H1 (cell line): Measurements from ENCODE around the gene HACD3. TPM values are rescaled to one million over a fixed set of nuclear protein-coding genes. Genes with fewer than 3 reads are reported as not detected.

ENCODE experiments used
- CTCF ChIA-PET: fragments of 300-600 bp; sonication (Branson Sonifier 250); formaldehyde crosslinking; loops from one replicate; lab custom pipeline; 2021; ENCODE audit not compliant: partially characterized antibody; lab: Charles Lee
- POLR2A ChIA-PET: fragments of 300-600 bp; sonication (Branson Sonifier 250); formaldehyde crosslinking; loops from one replicate; lab custom pipeline; 2021; ENCODE audit warnings: inconsistent platforms; ENCODE audit not compliant: partially characterized antibody; lab: Charles Lee
- DNase-seq, 2 experiments: peaks; one replicate each; pipeline versions ENCODE4 v3.0.0 to v3.0.0-alpha.2; 2010 to 2022; ENCODE audit warnings: low spot score in 2 of 2, low read depth in 1 of 2, mixed read lengths in 1 of 2
- FAIRE-seq: peaks from 2 replicates; lab custom pipeline; 2011; peaks lifted over from hg19 to GRCh38; lab: Jason Lieb, UNC
- H2AFZ ChIP-seq: 2 replicates; pipeline ENCODE4 v1.8.1; 2012; ENCODE audit warnings: low read length, inconsistent platforms
- H2AK5ac ChIP-seq: 2 replicates; pipeline ENCODE4 v1.6.1; 2013; ENCODE audit warnings: low read depth, low read length
- H2BK120ac ChIP-seq: replicated peaks from 2 replicates; pipeline ENCODE3; 2013; ENCODE audit warnings: low read depth, low read length, inconsistent platforms
- H2BK12ac ChIP-seq: 2 replicates; pipeline ENCODE4 v1.6.1; 2013; ENCODE audit warnings: low read depth, low read length
- H2BK15ac ChIP-seq: 2 replicates; pipeline ENCODE4 v1.6.1; 2013; ENCODE audit warnings: low read length
- H2BK20ac ChIP-seq: 2 replicates; pipeline ENCODE4 v1.6.1; 2013; ENCODE audit warnings: low read length
- H2BK5ac ChIP-seq: 2 replicates; pipeline ENCODE4 v1.6.1; 2013; ENCODE audit warnings: low read depth, low read length
- H3K14ac ChIP-seq: 2 replicates; pipeline ENCODE4 v1.6.1; 2013; ENCODE audit warnings: inconsistent platforms; ENCODE audit not compliant: insufficient read length
- H3K18ac ChIP-seq: 2 replicates; pipeline ENCODE4 v1.6.1; 2013; ENCODE audit warnings: low read length; ENCODE audit errors: extremely low read depth
- H3K23ac ChIP-seq: 2 replicates; pipeline ENCODE4 v1.6.1; 2013; ENCODE audit warnings: inconsistent platforms; ENCODE audit not compliant: insufficient read length
- H3K23me2 ChIP-seq: 2 replicates; pipeline ENCODE4 v1.6.1; 2013; ENCODE audit warnings: low read depth, low read length
- H3K27ac ChIP-seq: 2 replicates; pipeline ENCODE4 v1.6.1; 2011; ENCODE audit warnings: low read depth, low read length, inconsistent platforms
- H3K27me3 ChIP-seq, 4 experiments: replicated peaks in 1 of 4; 1 replicate in 1 of 4; 2 replicates in 3 of 4; pipeline versions ENCODE4 v1.6.1 to v1.8.1; 2011 to 2013; ENCODE audit warnings: low read length in 3 of 4, mild to moderate bottlenecking in 3 of 4, inconsistent platforms in 2 of 4, mixed read lengths in 2 of 4, moderate library complexity in 1 of 4; ENCODE audit not compliant: control insufficient read depth in 3 of 4, insufficient read depth in 3 of 4; ENCODE audit errors: extremely low read depth in 1 of 4
- H3K36me3 ChIP-seq, 4 experiments: 2 replicates each; pipeline versions ENCODE4 v1.6.1 to v1.8.1; 2011 to 2013; ENCODE audit warnings: mild to moderate bottlenecking in 4 of 4, low read length in 3 of 4, moderate library complexity in 2 of 4, control low read depth in 1 of 4, inconsistent platforms in 1 of 4; ENCODE audit not compliant: insufficient read depth in 4 of 4, control insufficient read depth in 2 of 4
- H3K4ac ChIP-seq: replicated peaks from 2 replicates; pipeline ENCODE3; 2013; ENCODE audit warnings: low read length, low read depth, mixed read lengths, inconsistent platforms; ENCODE audit not compliant: insufficient read length
- H3K4me1 ChIP-seq, 4 experiments: replicated peaks in 1 of 4; 1 replicate in 1 of 4; 2 replicates in 3 of 4; pipeline versions ENCODE4 v1.6.1 to v1.8.1; 2011 to 2013; ENCODE audit warnings: low read length in 3 of 4, inconsistent platforms in 2 of 4, mixed read lengths in 1 of 4; ENCODE audit not compliant: insufficient read depth in 4 of 4, control insufficient read depth in 3 of 4
- H3K4me2 ChIP-seq, 2 experiments: 2 replicates each; pipeline versions ENCODE4 v1.6.1 to v1.8.1; 2011 to 2013; ENCODE audit warnings: low read depth in 2 of 2, low read length in 2 of 2, control low read depth in 1 of 2, inconsistent platforms in 1 of 2, mild to moderate bottlenecking in 1 of 2; ENCODE audit not compliant: insufficient read depth in 1 of 2
- H3K4me3 ChIP-seq, 4 experiments: fragments of 200-600, 300-600 bp in 1 of 4; sonication (generic), shearing (Covaris generic), sonication (Bioruptor Twin) in 1 of 4; 2 replicates each; pipeline versions ENCODE4 v1.5.1 to v1.8.1; 2011 to 2016; ENCODE audit warnings: low read length in 4 of 4, low read depth in 3 of 4, control low read depth in 2 of 4, inconsistent platforms in 2 of 4, mild to moderate bottlenecking in 2 of 4, mixed read lengths in 1 of 4, moderate library complexity in 1 of 4; ENCODE audit not compliant: insufficient read depth in 2 of 4; ENCODE audit errors: extremely low read depth in 1 of 4
- H3K56ac ChIP-seq: replicated peaks from 2 replicates; pipeline ENCODE3; 2013; ENCODE audit warnings: low read depth, mild to moderate bottlenecking, mixed read lengths, low read length, inconsistent platforms; ENCODE audit not compliant: insufficient read length
- H3K79me1 ChIP-seq: 2 replicates; pipeline ENCODE4 v1.6.1; 2013; ENCODE audit warnings: low read depth, low read length, control low read depth
- H3K79me2 ChIP-seq, 2 experiments: 2 replicates each; pipeline versions ENCODE4 v1.6.1 to v1.8.1; 2012 to 2013; ENCODE audit warnings: low read length in 2 of 2, mild to moderate bottlenecking in 2 of 2, inconsistent platforms in 1 of 2; ENCODE audit not compliant: insufficient read depth in 2 of 2, control insufficient read depth in 1 of 2
- H3K9ac ChIP-seq, 4 experiments: replicated peaks in 1 of 4; 1 replicate in 1 of 4; 2 replicates in 3 of 4; pipeline versions ENCODE4 v1.6.1 to v1.8.1; 2011 to 2013; ENCODE audit warnings: low read depth in 3 of 4, low read length in 3 of 4, control low read depth in 2 of 4, mild to moderate bottlenecking in 2 of 4, moderate library complexity in 2 of 4, inconsistent platforms in 1 of 4; ENCODE audit errors: extremely low read depth in 1 of 4
- H3K9me3 ChIP-seq, 2 experiments: 2 replicates each; pipeline versions ENCODE4 v1.6.1 to v1.8.1; 2012 to 2013; ENCODE audit warnings: mild to moderate bottlenecking in 2 of 2, moderate library complexity in 2 of 2, control low read depth in 1 of 2, inconsistent platforms in 1 of 2, low read depth in 1 of 2, low read length in 1 of 2, mixed read lengths in 1 of 2; ENCODE audit not compliant: insufficient read depth in 2 of 2
- H4K20me1 ChIP-seq, 2 experiments: replicated peaks in 1 of 2; 2 replicates each; pipeline versions ENCODE3 to v1.8.1; 2011 to 2013; ENCODE audit warnings: inconsistent platforms in 2 of 2, low read length in 2 of 2, mild to moderate bottlenecking in 1 of 2; ENCODE audit not compliant: insufficient read depth in 2 of 2, control insufficient read depth in 1 of 2
- H4K5ac ChIP-seq: 2 replicates; pipeline ENCODE4 v1.6.1; 2013; ENCODE audit warnings: low read length, low read depth, mixed read lengths, inconsistent platforms; ENCODE audit not compliant: insufficient read length
- H4K8ac ChIP-seq: 2 replicates; pipeline ENCODE4 v1.8.0; 2013; ENCODE audit warnings: mild to moderate bottlenecking, moderate library complexity, low read length, inconsistent platforms; ENCODE audit not compliant: insufficient read depth; ENCODE audit errors: extremely low read depth
- H4K91ac ChIP-seq: replicated peaks from 2 replicates; pipeline ENCODE3; 2013; ENCODE audit warnings: low read length, mixed read lengths, inconsistent platforms; ENCODE audit not compliant: insufficient read length
- ATF2 ChIP-seq: IDR thresholded peaks from 2 replicates; pipeline ENCODE4 v1.6.1; 2012; ENCODE audit warnings: low read length, inconsistent platforms
- ATF3 ChIP-seq: IDR thresholded peaks from 2 replicates; pipeline ENCODE4 v1.6.1; 2011; ENCODE audit warnings: low read depth, mild to moderate bottlenecking, low read length; ENCODE audit not compliant: insufficient read depth
- CREB1 ChIP-seq: IDR thresholded peaks from 2 replicates; pipeline ENCODE4 v1.6.1; 2012; ENCODE audit warnings: inconsistent platforms
- EP300 ChIP-seq, 2 experiments: IDR thresholded peaks; 1 replicate in 1 of 2; 2 replicates in 1 of 2; pipeline ENCODE4 v1.6.1; 2011 to 2012; ENCODE audit warnings: low read depth in 2 of 2, low read length in 2 of 2, mild to moderate bottlenecking in 2 of 2, borderline replicate concordance in 1 of 2, inconsistent platforms in 1 of 2, moderate library complexity in 1 of 2
- JUND ChIP-seq: IDR thresholded peaks from 2 replicates; pipeline ENCODE4 v1.6.1; 2011; ENCODE audit warnings: mild to moderate bottlenecking, improper control_type of control experiment, low read length
- POU5F1 ChIP-seq: IDR thresholded peaks from 2 replicates; pipeline ENCODE4 v1.6.1; 2011; ENCODE audit warnings: low read depth, mild to moderate bottlenecking, low read length, moderate library complexity
- RBBP5 ChIP-seq: IDR thresholded peaks from 2 replicates; pipeline ENCODE4 v1.7.1; 2012; ENCODE audit warnings: low read depth, mild to moderate bottlenecking, inconsistent platforms, low read length, moderate library complexity, borderline replicate concordance
- RXRA ChIP-seq: IDR thresholded peaks from 2 replicates; pipeline ENCODE4 v1.6.1; 2011; ENCODE audit warnings: low read depth, mild to moderate bottlenecking, low read length, moderate library complexity; ENCODE audit not compliant: insufficient read depth
- SAP30 ChIP-seq: fragments of 300-600 bp; sonication (generic); IDR thresholded peaks from 2 replicates; pipeline ENCODE4 v1.7.1; 2012; ENCODE audit warnings: low read length, moderate library complexity, mild to moderate bottlenecking, inconsistent platforms; ENCODE audit not compliant: insufficient read depth, insufficient replicate concordance
- SIN3A ChIP-seq, 2 experiments: IDR thresholded peaks in 1 of 2; conservative IDR thresholded peaks in 1 of 2; 2 replicates each; pipeline ENCODE4 v1.6.1; 2011 to 2012; ENCODE audit warnings: low read length in 2 of 2, improper control_type of control experiment in 1 of 2, low read depth in 1 of 2, mild to moderate bottlenecking in 1 of 2
- TEAD4 ChIP-seq: IDR thresholded peaks from 2 replicates; pipeline ENCODE4 v1.6.1; 2012; ENCODE audit warnings: low read depth, low read length, inconsistent platforms, mixed read lengths
- WGBS, 2 experiments: shearing (Covaris generic) in 1 of 2; methylation state at CpG; one replicate each; pipeline versions ENCODE4 v1.1.6 to v1.1.7; 2013 to 2015; ENCODE audit warnings: low lambda C conversion rate in 2 of 2, mixed read lengths in 2 of 2, inconsistent platforms in 1 of 2, low coverage in 1 of 2, missing lambda C conversion rate in 1 of 2; ENCODE audit not compliant: insufficient replicate concordance in 2 of 2, insufficient coverage in 1 of 2, insufficient read length in 1 of 2; ENCODE audit errors: extremely low coverage in 1 of 2, missing lambda C conversion rate in 1 of 2; 5-methylcytosine and 5-hydroxymethylcytosine counted together
- polyA plus RNA-seq, 7 experiments: library from polyadenylated mRNA; depleted of rRNA in 3 of 7; stranded (reverse) in 5 of 7; unstranded in 2 of 7; fragments of >200 nt in 5 of 7; fragments of 200-250 nt in 2 of 7; gene quantifications; 1 replicate in 5 of 7; 2 replicates in 1 of 7; 4 replicates in 1 of 7; pipeline versions ENCODE4 v1.2.1 to v1.2.3, GENCODE V29; 2011 to 2013; ENCODE audit warnings: missing spikeins in 2 of 7, mixed read lengths in 2 of 7
- total RNA-seq: library from RNA; stranded (reverse); fragmentation: NEBNext Ultra II Directional; extraction: Animal tissue kit (Norgen Biotek cat#: 25700); gene quantifications from 2 replicates; pipeline ENCODE4 v1.2.1, GENCODE V29; 2021

The HACD3 gene
- total and polyA plus RNA-seq, 2 of the 8 experiments (the other 6 are each of a cell fraction or from before 2014, with no cell fraction given) = 78.8 to 120 TPM

- Histone ChIP-seq H3K27ac (no peak overlapping the region), H2BK120ac (no peak overlapping the region), H2BK5ac (no peak overlapping the region), H3K23me2 (no peaks in the 10 kb centered on the region), H2BK20ac (no peak overlapping the region), H3K4ac (no peak overlapping the region), H4K20me1 (peaks cover 0 to 2% of the 10 kb centered on the region in 2 experiments), H3K9me3 (no peaks in the 10 kb centered on the region), H3K4me2 (no peak overlapping the region), H3K79me1 (no peaks in the 10 kb centered on the region), H3K36me3 (peaks cover 18 to 63% (median 49%) of the 10 kb centered on the region in 4 experiments), H3K14ac (no peak overlapping the region), H4K91ac (no peak overlapping the region), H3K4me1 (no peaks in the 10 kb centered on the region), H3K79me2 (no peaks in the 10 kb centered on the region), H2AFZ (no peak overlapping the region), H3K27me3 (no peaks in the 10 kb centered on the region), H3K9ac (no peak overlapping the region), H4K5ac (no peak overlapping the region), H3K4me3 (no peak overlapping the region), H3K18ac (no peak overlapping the region), H2BK12ac (no peak overlapping the region), H2AK5ac (no peak overlapping the region), H3K56ac (no peak overlapping the region), H3K23ac (no peak overlapping the region), H2BK15ac (no peak overlapping the region), H4K8ac (no peak overlapping the region)
- POLR2A ChIA-PET = interaction anchor here (0.9 to 1.1 kb wide), 2 partner anchors 8 to 38 kb away, joined by 3 to 4 read pairs; no protein-coding TSS in a partner anchor
- no peak for DNase-seq
- no peak for FAIRE-seq
- WGBS, 2 experiments = 92% methylated on average over 2 of the region's 2 CpGs; no CpG with 5 or more reads in 1 of the 2 experiments
- CTCF ChIA-PET = interaction anchor here (0.6 kb wide), 2 partner anchors 23 to 91 kb away, joined by 4 read pairs; no protein-coding TSS in a partner anchor
- no peak for TF ChIP-seq POU5F1
- no peak for TF ChIP-seq SAP30
- TF ChIP-seq JUND = no peak
- TF ChIP-seq ATF3 = no peak
- no peak for TF ChIP-seq TEAD4
- TF ChIP-seq RXRA = no peak
- TF ChIP-seq CREB1 = no peak
- no peak for TF ChIP-seq RBBP5
- TF ChIP-seq EP300 (IDR thresholded peaks at IDR 0.05; ENCODE audit: borderline replicate concordance in 1 of 2, low read depth in 2 of 2, low read length in 2 of 2) = no peak
- no peak for TF ChIP-seq SIN3A (conservative IDR thresholded peaks at IDR 0.05 in 1 of 2, IDR thresholded peaks at IDR 0.05 in 1 of 2; ENCODE audit: low read depth in 1 of 2, low read length in 2 of 2)
- no peak for TF ChIP-seq ATF2
Measured at GRCh38 chr15:65571971-65572370, 41.7 kb downstream of the HACD3 start.
